DMS79 (cell line): Measurements from ENCODE around the gene HTRA3.

ENCODE experiments used
- DNase-seq: peaks from one replicate; lab custom pipeline; 2025; lab: John Stamatoyannopoulos, UW

Gene HTRA3

GRCh38 chr4:8292478-8293107 is 23.0 kb downstream of the HTRA3 start:
- no peak for DNase-seq

- no peak for DNase-seq
Observed at GRCh38 chr4:8293131-8293975, 23.8 kb downstream of the HTRA3 start.

GRCh38 chr4:8294036-8294435 is 24.5 kb downstream of the HTRA3 start:
- no peak for DNase-seq

GRCh38 chr4:8294775-8295174 is 25.2 kb downstream of the HTRA3 start:
- DNase-seq = no peak

- no peak for DNase-seq
Observed at GRCh38 chr4:8295471-8295870, 25.9 kb downstream of the HTRA3 start.

GRCh38 chr4:8296491-8296890 is 26.9 kb downstream of the HTRA3 start:
- DNase-seq = no peak

- DNase-seq = no peak
Observed at GRCh38 chr4:8297141-8297601, 27.6 kb downstream of the HTRA3 start.

GRCh38 chr4:8297691-8298485 is 28.3 kb downstream of the HTRA3 start:
- DNase-seq = no peak

GRCh38 chr4:8300832-8301231 is 31.3 kb downstream of the HTRA3 start:
- no peak for DNase-seq

- DNase-seq = no peak
Observed at GRCh38 chr4:8301851-8302730, 32.5 kb downstream of the HTRA3 start.

GRCh38 chr4:8303081-8303480 is 33.5 kb downstream of the HTRA3 start:
- no peak for DNase-seq

GRCh38 chr4:8303485-8304281 is 34.1 kb downstream of the HTRA3 start:
- no peak for DNase-seq

- DNase-seq = no peak
Observed at GRCh38 chr4:8304827-8305695, 35.5 kb downstream of the HTRA3 start.

GRCh38 chr4:8305851-8306471 is 36.4 kb downstream of the HTRA3 start:
- no peak for DNase-seq

GRCh38 chr4:8306511-8307021 is 37.0 kb downstream of the HTRA3 start:
- no peak for DNase-seq

- no peak for DNase-seq
Observed at GRCh38 chr4:8307121-8307520, 37.6 kb downstream of the HTRA3 start.

- DNase-seq = no peak
Observed at GRCh38 chr4:8307714-8308113, 38.2 kb downstream of the HTRA3 start.

GRCh38 chr4:8308144-8308543 is 38.6 kb downstream of the HTRA3 start:
- DNase-seq = no peak
